ENCODE results near the gene OR8J1.
A peak's percentile ranks its signal among the peaks of the same experiment; 100 is the strongest.
"Not testable (repeated sequence)": the region's sequence is repeated elsewhere in the genome, so short reads cannot be mapped to it uniquely, and the experiment has no call there.

Gene OR8J1

GRCh38 chr11:56353991-56354390 lies at the start of gene OR8J1:
Gene OR8J1 (plus strand): TSS chr11:56354291. CDS start chr11:56360247, 5,956 bp downstream.
- no peak for DNase-seq
- intact Hi-C loops (cut with DNase I): no loop called here

GRCh38 chr11:56307836-56308235 lies 46.3 kb upstream of the OR8J1 start:
- intact Hi-C loops (cut with DNase I): no loop called here
- DNase-seq: peak in 1 of 10 donors; percentile 55

- DNase-seq: no peak
- intact Hi-C loops (cut with DNase I): no loop called here
These were observed 39.2 kb upstream of the OR8J1 start, which contains the start of gene OR8K3 for GRCh38 chr11:56314844-56315243. Gene OR8K3 (plus strand): TSS chr11:56315144. CDS start chr11:56318307, 3,163 bp downstream.

- intact Hi-C loops (cut with DNase I): no loop called here
- DNase-seq: peak in 3 of 10 donors; percentile 53 to 71 (median 69)
These were observed 22.1 kb upstream of the OR8J1 start for GRCh38 chr11:56331861-56332491.

GRCh38 chr11:56333156-56333555 lies 20.9 kb upstream of the OR8J1 start:
- no peak for DNase-seq
- intact Hi-C loops (cut with DNase I): no loop called here

- no peak for DNase-seq
- intact Hi-C loops (cut with DNase I): no loop called here
These were observed 13.8 kb upstream of the OR8J1 start for GRCh38 chr11:56340289-56340688.

GRCh38 chr11:56345739-56346138 lies 8.4 kb upstream of the OR8J1 start, which contains the start of gene OR8K1:
Gene OR8K1 (plus strand): TSS chr11:56346039. CDS start chr11:56346039, 0 bp downstream.
- intact Hi-C loops (cut with DNase I): no loop called here
- no peak for DNase-seq

- intact Hi-C loops (cut with DNase I): no loop called here
- DNase-seq: no peak
These were observed 21.2 kb downstream of the OR8J1 start, which contains the start of gene OR8U1 for GRCh38 chr11:56375324-56375723. Gene OR8U1 (plus strand): TSS chr11:56375624. CDS start chr11:56375624, 0 bp downstream.

- intact Hi-C loops (cut with DNase I): no loop called here
- no peak for DNase-seq
These were observed 26.0 kb downstream of the OR8J1 start for GRCh38 chr11:56380120-56380519.

- no peak for DNase-seq
- intact Hi-C loops (cut with DNase I): no loop called here
These were observed 40.3 kb downstream of the OR8J1 start for GRCh38 chr11:56394381-56394780.

- intact Hi-C loops (cut with DNase I): no loop called here
- no peak for DNase-seq
These were observed 42.0 kb downstream of the OR8J1 start for GRCh38 chr11:56396047-56396446.

GRCh38 chr11:56401858-56402461 lies 47.9 kb downstream of the OR8J1 start:
- DNase-seq: peak in 3 of 10 donors; percentile 60 to 83 (median 61)
- intact Hi-C loops (cut with DNase I): not testable (repeated sequence)

- intact Hi-C loops (cut with DNase I): no loop called here
- DNase-seq: no peak
These were observed 50.3 kb downstream of the OR8J1 start for GRCh38 chr11:56404393-56404792.

- intact Hi-C loops (cut with DNase I): no loop called here
- DNase-seq: no peak
These were observed 56.7 kb downstream of the OR8J1 start for GRCh38 chr11:56410801-56411200.

All from posterior cingulate gyrus (tissue), 11 donors.